Neural progenitor cell (in vitro differentiated cells): ENCODE data around the gene VRTN. TPM values are rescaled to one million over a fixed set of nuclear protein-coding genes. Genes with fewer than 3 reads are reported as not detected.

Source experiments
- DNase-seq: peaks from one replicate; pipeline ENCODE4 v3.0.0-alpha.2; 2016; ENCODE audit warnings: low spot score
- H2AFZ ChIP-seq: fragments of 200-600 bp; sonication (generic); replicated peaks from 2 replicates; pipeline ENCODE4 v1.6.1; 2016; ENCODE audit warnings: antibody characterized with exemption
- H3F3A ChIP-seq: fragments of 200-600 bp; sonication (generic); 2 replicates; pipeline ENCODE4 v1.6.1; 2016; ENCODE audit warnings: antibody characterized with exemption, low read depth
- H3K27ac ChIP-seq: fragments of 200-600 bp; sonication (generic); 2 replicates; pipeline ENCODE4 v1.5.1; 2016; ENCODE audit warnings: mild to moderate bottlenecking
- H3K27me3 ChIP-seq: fragments of 200-600 bp; sonication (generic); 2 replicates; pipeline ENCODE4 v1.6.1; 2016; ENCODE audit warnings: mild to moderate bottlenecking, moderate library complexity
- H3K36me3 ChIP-seq: fragments of 200-600 bp; sonication (generic); 2 replicates; pipeline ENCODE4 v1.5.1; 2016
- H3K4me1 ChIP-seq: fragments of 200-600 bp; sonication (generic); 2 replicates; pipeline ENCODE4 v1.6.1; 2016; ENCODE audit warnings: mixed run types
- H3K4me2 ChIP-seq: fragments of 200-600 bp; sonication (generic); 2 replicates; pipeline ENCODE4 v1.6.1; 2016
- H3K4me3 ChIP-seq: fragments of 200-600 bp; sonication (generic); 2 replicates; pipeline ENCODE4 v1.5.1; 2016
- H3K79me2 ChIP-seq: fragments of 200-600 bp; sonication (generic); 2 replicates; pipeline ENCODE4 v1.6.1; 2016; ENCODE audit warnings: low read depth
- H3K9ac ChIP-seq: fragments of 200-600 bp; sonication (generic); 2 replicates; pipeline ENCODE4 v1.6.1; 2016
- H3K9me3 ChIP-seq: fragments of 200-600 bp; sonication (generic); 2 replicates; pipeline ENCODE4 v1.5.1; 2016; ENCODE audit warnings: low read depth
- H4K20me1 ChIP-seq: fragments of 200-600 bp; sonication (generic); 2 replicates; pipeline ENCODE4 v1.6.1; 2016; ENCODE audit warnings: low read depth
- H3K27ac Mint-ChIP-seq: 3 replicates; pipeline ENCODE4 v1.8.0; 2021; ENCODE audit warnings: mixed read lengths
- H3K27me3 Mint-ChIP-seq: 2 replicates; pipeline ENCODE4 v1.8.0; 2022; ENCODE audit warnings: low read depth, mild to moderate bottlenecking, inconsistent platforms, moderate library complexity, mixed read lengths; ENCODE audit not compliant: insufficient read depth
- H3K36me3 Mint-ChIP-seq: 3 replicates; pipeline ENCODE4 v1.8.0; 2021; ENCODE audit warnings: mixed read lengths
- H3K4me1 Mint-ChIP-seq: 3 replicates; pipeline ENCODE4 v1.8.0; 2021; ENCODE audit warnings: mixed read lengths
- H3K4me3 Mint-ChIP-seq: 3 replicates; pipeline ENCODE4 v1.8.0; 2021; ENCODE audit warnings: mild to moderate bottlenecking, moderate library complexity, mixed read lengths
- H3K9me3 Mint-ChIP-seq: 3 replicates; pipeline ENCODE4 v1.8.0; 2020; ENCODE audit warnings: mixed read lengths
- EZH2 ChIP-seq: fragments of 200-600 bp; sonication (generic); IDR thresholded peaks from 2 replicates; pipeline ENCODE4 v1.6.1; 2017; ENCODE audit warnings: antibody characterized with exemption, mild to moderate bottlenecking, moderate library complexity
- EZH2phosphoT487 ChIP-seq: fragments of 200-600 bp; sonication (generic); IDR thresholded peaks from 2 replicates; pipeline ENCODE4 v1.6.1; 2017; ENCODE audit warnings: antibody characterized with exemption
- total RNA-seq: library from RNA; depleted of rRNA; stranded (reverse); fragments of >200 nt; gene quantifications from 2 replicates; pipeline ENCODE4 v1.2.3, GENCODE V29; 2015; ENCODE audit warnings: low replicate concordance
- TF ChIP-seq, protein P1 (sequence below): fragments of 200-600 bp; sonication (generic); IDR thresholded peaks from 2 replicates; pipeline ENCODE4 v1.5.1; 2017; ENCODE audit warnings: antibody characterized with exemption, mild to moderate bottlenecking

VRTN gene
- total RNA-seq, 1 donor from 2014 or later, result 7.9 TPM

DNA sequence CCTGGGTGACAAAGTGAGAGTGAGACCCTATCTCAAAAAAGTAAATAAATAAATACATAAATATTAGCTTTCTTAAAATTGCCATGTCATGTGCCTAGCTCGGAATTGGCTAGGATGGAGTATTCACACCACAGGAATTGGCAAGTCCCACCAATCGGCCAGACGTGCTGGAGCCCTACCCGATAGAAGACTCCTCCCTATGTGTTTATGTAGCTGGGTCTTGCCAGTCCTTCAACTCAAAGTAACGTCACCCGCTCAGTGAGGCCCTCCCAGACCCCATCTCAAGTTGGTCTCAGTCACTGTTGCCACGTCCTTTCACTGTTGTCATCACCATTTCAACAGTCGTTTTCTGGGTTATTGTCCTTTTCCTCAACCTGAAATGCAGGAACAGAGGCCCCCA lies 20.2 kb downstream of the VRTN start:
- Mint-ChIP-seq H3K27me3 (peaks cover 4% of the 10 kb centered on the region), H3K4me1 (no peaks in the 10 kb centered on the region), H3K4me3 (no peak overlapping the region), H3K36me3 (no peaks in the 10 kb centered on the region), H3K27ac (no peak overlapping the region), H3K9me3 (no peaks in the 10 kb centered on the region)
- Histone ChIP-seq H3K27me3 (no peaks in the 10 kb centered on the region), H3K4me1 (peaks cover 5% of the 10 kb centered on the region), H3K9me3 (no peaks in the 10 kb centered on the region), H2AFZ (no peak overlapping the region), H3K27ac (no peak overlapping the region), H4K20me1 (no peaks in the 10 kb centered on the region), H3F3A (peaks cover 8% of the 10 kb centered on the region), H3K4me2 (no peak overlapping the region), H3K4me3 (no peak overlapping the region), H3K36me3 (no peaks in the 10 kb centered on the region), H3K79me2 (no peaks in the 10 kb centered on the region), H3K9ac (no peak overlapping the region)
- TF ChIP-seq EZH2phosphoT487 (no peak), EZH2 (no peak)
- TF ChIP-seq, protein P1, sequence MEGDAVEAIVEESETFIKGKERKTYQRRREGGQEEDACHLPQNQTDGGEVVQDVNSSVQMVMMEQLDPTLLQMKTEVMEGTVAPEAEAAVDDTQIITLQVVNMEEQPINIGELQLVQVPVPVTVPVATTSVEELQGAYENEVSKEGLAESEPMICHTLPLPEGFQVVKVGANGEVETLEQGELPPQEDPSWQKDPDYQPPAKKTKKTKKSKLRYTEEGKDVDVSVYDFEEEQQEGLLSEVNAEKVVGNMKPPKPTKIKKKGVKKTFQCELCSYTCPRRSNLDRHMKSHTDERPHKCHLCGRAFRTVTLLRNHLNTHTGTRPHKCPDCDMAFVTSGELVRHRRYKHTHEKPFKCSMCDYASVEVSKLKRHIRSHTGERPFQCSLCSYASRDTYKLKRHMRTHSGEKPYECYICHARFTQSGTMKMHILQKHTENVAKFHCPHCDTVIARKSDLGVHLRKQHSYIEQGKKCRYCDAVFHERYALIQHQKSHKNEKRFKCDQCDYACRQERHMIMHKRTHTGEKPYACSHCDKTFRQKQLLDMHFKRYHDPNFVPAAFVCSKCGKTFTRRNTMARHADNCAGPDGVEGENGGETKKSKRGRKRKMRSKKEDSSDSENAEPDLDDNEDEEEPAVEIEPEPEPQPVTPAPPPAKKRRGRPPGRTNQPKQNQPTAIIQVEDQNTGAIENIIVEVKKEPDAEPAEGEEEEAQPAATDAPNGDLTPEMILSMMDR, result no peak
- no peak for DNase-seq

DNA sequence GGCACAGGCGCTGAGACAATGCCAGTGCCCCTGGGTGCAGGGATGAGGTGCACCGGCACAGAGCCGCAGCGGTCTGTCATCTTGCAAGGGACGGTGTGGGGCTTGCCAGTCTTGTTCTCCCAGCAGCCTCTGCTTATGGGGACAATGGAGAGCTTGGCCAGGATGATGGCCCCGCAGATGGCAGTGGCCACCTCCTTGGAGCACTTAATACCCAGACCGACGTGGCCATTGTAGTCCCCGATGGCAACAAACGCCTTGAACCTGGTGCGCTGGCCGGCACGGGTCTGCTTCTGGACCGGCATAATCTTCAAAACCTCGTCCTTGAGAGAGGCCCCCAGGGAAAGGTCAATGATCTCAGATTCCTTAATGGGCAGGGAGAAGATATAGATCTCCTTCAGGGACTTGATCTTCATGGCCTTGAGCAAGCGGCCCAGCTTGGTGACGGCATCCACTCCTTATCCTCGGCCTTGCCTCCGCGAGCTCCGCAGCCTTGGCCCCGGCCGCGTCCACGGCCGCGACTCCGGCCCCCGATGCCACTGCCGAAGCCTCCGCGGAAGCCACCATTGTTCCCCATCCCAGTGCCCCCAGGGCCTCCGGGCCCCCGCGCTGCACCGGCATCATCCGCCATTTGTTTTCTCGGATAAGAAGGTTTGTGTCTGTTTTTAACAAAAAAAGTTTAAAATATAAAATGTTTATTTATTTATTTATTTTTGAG lies 29.9 kb downstream of the VRTN start:
- TF ChIP-seq EZH2phosphoT487 (no peak), EZH2 (no peak)
- TF ChIP-seq, protein P1, result no peak
- Mint-ChIP-seq H3K27me3 (peaks cover 3% of the 10 kb centered on the region), H3K4me3 (no peak overlapping the region), H3K4me1 (no peaks in the 10 kb centered on the region), H3K27ac (no peak overlapping the region), H3K9me3 (peaks cover 2% of the 10 kb centered on the region), H3K36me3 (no peaks in the 10 kb centered on the region)
- H3K27ac ChIP-seq, result no peak overlapping the region
- no peak overlapping the region for H3K4me2 ChIP-seq
- H3K36me3 ChIP-seq, result no peaks in the 10 kb centered on the region
- H3K27me3 ChIP-seq, result no peaks in the 10 kb centered on the region
- no peaks in the 10 kb centered on the region for H3K9me3 ChIP-seq
- DNase-seq, result no peak
- no peaks in the 10 kb centered on the region for H3F3A ChIP-seq
- no peaks in the 10 kb centered on the region for H3K79me2 ChIP-seq
- H3K4me1 ChIP-seq, result no peaks in the 10 kb centered on the region
- no peak overlapping the region for H2AFZ ChIP-seq
- H3K9ac ChIP-seq, result no peak overlapping the region
- no peaks in the 10 kb centered on the region for H4K20me1 ChIP-seq
- no peak overlapping the region for H3K4me3 ChIP-seq

DNA sequence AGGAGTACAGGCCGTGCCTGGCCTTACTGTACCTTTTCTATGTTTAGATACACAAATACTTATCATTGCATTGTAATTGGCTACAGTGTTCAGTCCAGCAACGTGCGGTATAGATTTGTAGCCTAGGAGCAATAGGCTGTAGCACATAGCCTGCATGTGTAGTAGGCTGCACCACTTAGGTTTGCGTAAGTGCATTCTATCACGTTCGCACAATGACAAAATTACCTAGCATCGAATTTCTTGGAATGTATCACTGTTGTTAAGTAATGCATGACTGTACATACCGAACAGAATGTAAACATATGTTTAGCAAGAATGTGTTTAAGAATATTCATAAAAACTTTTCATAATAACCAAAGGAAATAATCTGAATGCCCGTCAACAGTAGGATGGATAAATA lies 31.9 kb downstream of the VRTN start:
- H3K4me1 Mint-ChIP-seq, result no peaks in the 10 kb centered on the region
- H3K4me3 Mint-ChIP-seq, result no peak overlapping the region
- Histone ChIP-seq H3K27me3 (no peaks in the 10 kb centered on the region), H3K4me1 (no peaks in the 10 kb centered on the region), H3K79me2 (no peaks in the 10 kb centered on the region), H3K4me2 (no peak overlapping the region), H3K27ac (no peak overlapping the region), H3K36me3 (no peaks in the 10 kb centered on the region), H3K4me3 (no peak overlapping the region), H4K20me1 (no peaks in the 10 kb centered on the region), H2AFZ (no peak overlapping the region), H3K9me3 (no peaks in the 10 kb centered on the region), H3F3A (no peaks in the 10 kb centered on the region), H3K9ac (no peak overlapping the region)
- DNase-seq, result no peak
- H3K36me3 Mint-ChIP-seq, result no peaks in the 10 kb centered on the region
- H3K9me3 Mint-ChIP-seq, result peaks cover 2% of the 10 kb centered on the region
- H3K27me3 Mint-ChIP-seq, result peaks cover 3% of the 10 kb centered on the region
- no peak for TF ChIP-seq EZH2
- no peak for TF ChIP-seq EZH2phosphoT487
- TF ChIP-seq, protein P1, result no peak
- no peak overlapping the region for H3K27ac Mint-ChIP-seq
